Mucosa of descending colon (tissue), 3 donors: ENCODE data around the gene FCHSD2. TPM values are rescaled to one million over a fixed set of nuclear protein-coding genes. Genes with fewer than 3 reads are reported as not detected.

ENCODE experiments used
- ATAC-seq: fragments of 200-7000 bp; cut with Tn5 transposase; one replicate; pipeline ENCODE4 v1.9.1; 2020; ENCODE audit warnings: mild to moderate bottlenecking, moderate library complexity
- DNase-seq, 3 donors: peaks; one replicate each; pipeline ENCODE4 v3.0.0-alpha.2; 2020
- H3K36me3 ChIP-seq: fragments of 200-600 bp; one replicate; pipeline ENCODE4 v1.8.0; 2021; ENCODE audit warnings: low read depth, mild to moderate bottlenecking
- H3K4me1 ChIP-seq: fragments of 200-600 bp; one replicate; pipeline ENCODE4 v1.8.0; 2021; ENCODE audit warnings: low read depth, mild to moderate bottlenecking
- H3K4me3 ChIP-seq: fragments of 200-600 bp; one replicate; pipeline ENCODE4 v1.8.0; 2021; ENCODE audit warnings: mild to moderate bottlenecking
- H3K9me3 ChIP-seq: fragments of 200-600 bp; one replicate; pipeline ENCODE4 v1.8.0; 2021; ENCODE audit warnings: mild to moderate bottlenecking
- intact Hi-C, 2 donors: fragments of 100-400 bp; cut with DNase I in 1 of 2; cut with micrococcal nuclease in 1 of 2; formaldehyde crosslinking; loops; one replicate each; pipeline versions ENCODE4 v1.11.0 to v1.11.1; 2022; cut with DNase I, micrococcal nuclease
- total RNA-seq, 3 donors: library from RNA; stranded (reverse); fragmentation: NEBNext Ultra II Directional in 2 of 3; extraction: Animal tissue kit (Norgen Biotek cat#: 25700) in 2 of 3; gene quantifications; one replicate each; pipeline versions ENCODE4 v1.2.1 to v1.2.4, GENCODE V29; 2021 to 2023
- TF ChIP-seq, protein P1 (sequence below): fragments of 200-600 bp; IDR thresholded peaks from one replicate; pipeline ENCODE4 v1.8.0; 2022; ENCODE audit warnings: antibody characterized with exemption, mild to moderate bottlenecking
- donor health status: DM: no; HTN: no; CAD: no; lungs with moderate emphysema.
- donor health status: DM: no; HTN: no; CAD: no.
- donor health status: DM: no; HTN: yes; CAD: no.

Gene FCHSD2
- total RNA-seq, 3 donors from 2014 or later: 15.7 to 41.6 (median 21.6) TPM

DNA sequence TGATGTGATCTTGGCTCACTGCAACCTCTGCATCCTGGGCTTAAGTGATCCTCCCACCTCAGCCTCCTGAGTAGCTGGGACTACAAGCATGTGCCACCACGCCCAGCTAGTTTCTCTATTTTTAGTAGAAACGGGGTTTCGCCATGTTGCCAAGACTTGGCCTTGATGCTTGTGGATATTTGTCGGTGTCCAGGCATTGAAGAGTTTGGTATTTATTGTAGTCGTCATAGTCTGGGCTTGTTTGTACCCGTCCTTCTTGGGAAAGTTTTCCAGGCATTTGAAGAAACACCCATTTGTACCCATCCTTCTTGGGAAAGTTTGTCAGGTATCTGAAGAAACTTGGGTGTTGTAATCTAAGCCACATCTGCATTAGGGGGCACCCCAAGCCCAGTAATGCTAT lies 28.7 kb downstream of the FCHSD2 start:
- H3K4me3 ChIP-seq: no peak overlapping the region
- H3K9me3 ChIP-seq: no peaks in the 10 kb centered on the region
- intact Hi-C loops: no loop called here
- no peak for ATAC-seq
- H3K36me3 ChIP-seq: no peaks in the 10 kb centered on the region
- TF ChIP-seq, protein P1, sequence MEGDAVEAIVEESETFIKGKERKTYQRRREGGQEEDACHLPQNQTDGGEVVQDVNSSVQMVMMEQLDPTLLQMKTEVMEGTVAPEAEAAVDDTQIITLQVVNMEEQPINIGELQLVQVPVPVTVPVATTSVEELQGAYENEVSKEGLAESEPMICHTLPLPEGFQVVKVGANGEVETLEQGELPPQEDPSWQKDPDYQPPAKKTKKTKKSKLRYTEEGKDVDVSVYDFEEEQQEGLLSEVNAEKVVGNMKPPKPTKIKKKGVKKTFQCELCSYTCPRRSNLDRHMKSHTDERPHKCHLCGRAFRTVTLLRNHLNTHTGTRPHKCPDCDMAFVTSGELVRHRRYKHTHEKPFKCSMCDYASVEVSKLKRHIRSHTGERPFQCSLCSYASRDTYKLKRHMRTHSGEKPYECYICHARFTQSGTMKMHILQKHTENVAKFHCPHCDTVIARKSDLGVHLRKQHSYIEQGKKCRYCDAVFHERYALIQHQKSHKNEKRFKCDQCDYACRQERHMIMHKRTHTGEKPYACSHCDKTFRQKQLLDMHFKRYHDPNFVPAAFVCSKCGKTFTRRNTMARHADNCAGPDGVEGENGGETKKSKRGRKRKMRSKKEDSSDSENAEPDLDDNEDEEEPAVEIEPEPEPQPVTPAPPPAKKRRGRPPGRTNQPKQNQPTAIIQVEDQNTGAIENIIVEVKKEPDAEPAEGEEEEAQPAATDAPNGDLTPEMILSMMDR: no peak
- no peak for DNase-seq
- H3K4me1 ChIP-seq: no peaks in the 10 kb centered on the region

DNA sequence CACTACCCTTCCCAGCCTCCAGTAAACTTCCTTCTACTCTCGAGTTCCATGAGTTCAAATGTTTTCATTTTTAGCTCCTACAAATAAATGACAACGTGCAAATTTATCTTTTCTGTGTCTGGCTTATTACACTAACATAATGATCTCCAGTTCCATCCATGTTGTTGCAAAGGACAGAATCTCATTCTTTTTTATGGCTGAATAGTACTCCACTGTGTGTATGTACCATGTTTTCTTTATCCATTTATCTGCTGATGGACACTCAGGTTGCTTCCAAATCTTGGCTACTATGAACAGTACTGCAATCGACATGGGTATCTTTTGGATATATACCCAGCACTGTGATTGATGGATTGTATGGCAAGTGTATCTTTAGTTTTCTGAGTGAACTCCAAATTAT lies 34.5 kb downstream of the FCHSD2 start:
- ATAC-seq: no peak
- TF ChIP-seq, protein P1: no peak
- intact Hi-C loops: no loop called here
- Histone ChIP-seq H3K9me3 (no peaks in the 10 kb centered on the region), H3K36me3 (no peaks in the 10 kb centered on the region), H3K4me3 (no peak overlapping the region), H3K4me1 (no peaks in the 10 kb centered on the region)
- DNase-seq: no peak

DNA sequence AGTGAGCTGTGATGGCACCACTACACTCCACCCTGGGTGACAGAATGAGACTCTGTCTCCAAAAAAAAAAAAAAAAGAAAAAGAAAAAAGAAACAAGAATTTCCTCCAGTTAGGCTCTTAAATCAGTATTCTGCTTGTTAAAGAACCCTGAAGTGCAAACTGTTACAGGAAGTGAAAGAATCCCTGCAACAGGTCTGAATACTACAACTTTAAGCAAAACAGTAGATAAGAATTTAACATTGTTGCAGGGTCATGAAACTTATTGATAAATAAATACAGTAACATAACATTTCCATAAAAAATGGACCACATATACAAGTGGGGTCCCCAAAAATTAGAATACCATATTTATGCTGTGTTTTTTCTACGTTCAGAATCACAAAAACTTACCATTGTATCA lies 35.8 kb downstream of the FCHSD2 start:
- intact Hi-C loops: no loop called here
- H3K4me3 ChIP-seq: no peak overlapping the region
- no peaks in the 10 kb centered on the region for H3K36me3 ChIP-seq
- no peaks in the 10 kb centered on the region for H3K9me3 ChIP-seq
- no peaks in the 10 kb centered on the region for H3K4me1 ChIP-seq
- ATAC-seq (no peak), DNase-seq (no peak)
- TF ChIP-seq, protein P1: no peak

DNA sequence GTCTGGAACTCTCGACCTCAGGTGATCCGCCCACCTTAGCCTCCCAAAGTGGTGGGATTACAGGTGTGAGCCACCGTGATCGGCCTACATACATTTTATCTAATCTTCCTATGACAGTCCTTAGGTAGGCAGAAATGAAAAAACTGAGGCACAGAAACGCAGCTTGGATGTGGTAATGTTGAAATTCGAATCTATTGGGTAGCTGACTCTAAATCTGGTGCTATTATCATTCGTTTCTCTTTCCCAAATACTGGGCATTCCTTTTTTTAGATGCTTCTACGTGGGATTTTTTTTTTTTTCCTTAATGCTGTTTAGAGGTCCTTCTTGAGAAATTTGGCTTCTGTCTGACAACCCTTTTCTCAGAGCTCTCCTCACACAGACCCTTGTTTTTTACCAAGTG lies 41.5 kb downstream of the FCHSD2 start:
- Histone ChIP-seq H3K9me3 (no peaks in the 10 kb centered on the region), H3K36me3 (no peaks in the 10 kb centered on the region), H3K4me1 (no peaks in the 10 kb centered on the region), H3K4me3 (no peak overlapping the region)
- ATAC-seq (no peak), DNase-seq (no peak)
- intact Hi-C loops: no loop called here
- TF ChIP-seq, protein P1: no peak

DNA sequence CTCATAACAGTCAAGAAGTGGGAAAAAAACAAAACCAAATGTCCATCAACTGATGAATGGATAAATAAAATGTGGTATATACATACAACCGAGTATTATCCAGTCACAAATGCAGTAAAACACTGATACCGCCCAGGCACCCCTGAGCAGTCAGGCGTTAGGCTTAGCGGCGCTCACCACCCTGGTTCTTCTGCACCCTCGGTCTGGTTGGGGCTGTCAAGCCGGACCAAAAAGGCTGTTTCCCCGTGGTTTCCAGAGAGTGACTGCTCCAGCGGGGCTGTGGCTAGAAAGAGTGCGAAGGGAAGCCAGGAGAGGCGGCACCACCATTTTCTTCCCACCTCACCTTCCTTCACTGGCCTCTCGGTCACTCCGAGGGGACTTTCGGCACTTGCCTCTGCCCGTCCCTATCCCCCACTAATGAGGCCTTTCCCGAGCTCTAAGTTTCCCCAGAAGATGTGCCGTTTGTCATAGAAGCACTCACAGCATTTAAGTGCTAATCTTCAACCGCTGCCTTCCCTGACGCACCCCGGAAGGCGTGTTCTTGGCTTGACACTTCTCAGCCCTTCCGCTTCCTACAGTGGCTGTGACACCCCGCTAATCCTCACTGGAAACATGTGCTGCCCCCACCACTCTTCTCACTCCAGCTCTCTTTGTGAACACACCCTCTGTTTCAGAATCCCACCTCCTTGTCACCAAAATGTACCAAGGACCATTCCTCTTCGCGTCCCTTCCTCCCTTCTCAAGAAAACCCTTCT lies 42.4 kb downstream of the FCHSD2 start:
- no peak for ATAC-seq
- TF ChIP-seq, protein P1: no peak

More for the DNA sequence above, 42.4 kb downstream of the FCHSD2 start:
- intact Hi-C loops: no loop called here
- Histone ChIP-seq H3K9me3 (no peaks in the 10 kb centered on the region), H3K36me3 (no peaks in the 10 kb centered on the region), H3K4me3 (no peak overlapping the region), H3K4me1 (no peaks in the 10 kb centered on the region)
- DNase-seq: no peak
